ENCODE measurements around the gene DPP4.

Gene DPP4

DNA sequence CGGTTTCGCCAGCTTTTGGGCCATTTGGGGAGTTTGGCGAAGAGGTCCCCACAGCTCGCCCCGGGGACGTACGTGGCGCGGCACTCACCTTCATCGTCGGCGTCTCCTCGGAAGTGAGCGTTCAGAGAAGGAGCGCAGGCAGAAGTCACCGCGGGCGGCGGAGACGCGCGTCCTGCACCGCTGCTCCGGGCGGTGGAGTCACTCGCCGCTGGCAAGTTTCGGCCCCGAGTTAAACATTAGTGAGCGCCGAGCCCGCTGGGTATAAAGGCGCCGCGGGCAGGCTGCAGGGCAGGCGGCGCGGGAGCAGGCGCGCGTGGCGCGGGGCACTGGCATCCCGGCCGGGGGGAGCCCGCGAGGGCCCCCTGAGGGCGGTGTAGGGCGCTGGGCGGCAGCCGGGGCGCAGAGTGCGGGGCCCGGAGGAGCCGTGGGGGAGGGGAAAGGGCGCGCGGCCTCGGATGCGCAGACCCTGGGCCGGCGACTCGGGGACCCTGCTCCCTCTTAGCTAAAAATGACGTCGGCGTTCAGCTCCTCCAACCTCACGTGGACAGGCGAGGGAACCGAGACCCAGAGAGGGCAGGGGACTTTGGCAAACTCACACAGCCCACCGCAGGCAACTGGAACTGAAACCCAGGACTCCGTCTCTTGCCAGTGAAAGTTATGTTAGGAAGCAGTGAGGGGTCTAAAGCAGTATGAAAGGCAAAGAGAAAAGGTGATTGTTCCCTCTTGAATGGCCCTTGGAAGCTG lies at the start of gene DPP4:
Gene DPP4, minus strand, starts transcription at position 328 of the 744 bp plus-strand sequence. Its CDS starts 234 bp downstream, at position 94.
- peak; percentile 41 to 45 for DNase-seq (ENCODE audit: low read depth in 2 of 2)

GRCh38 chr2:162118166-162119031 lies 44.4 kb upstream of the DPP4 start:
- DNase-seq (ENCODE audit: low read depth in 2 of 2) = no peak

- no peak for DNase-seq (ENCODE audit: low read depth in 2 of 2)
Measured at GRCh38 chr2:162116352-162116751, 42.3 kb upstream of the DPP4 start.

GRCh38 chr2:162115076-162115475 lies 41.1 kb upstream of the DPP4 start:
- DNase-seq (ENCODE audit: low read depth in 2 of 2) = no peak

- DNase-seq (ENCODE audit: low read depth in 2 of 2) = no peak
Measured at GRCh38 chr2:162114271-162114670, 40.3 kb upstream of the DPP4 start.

DNA sequence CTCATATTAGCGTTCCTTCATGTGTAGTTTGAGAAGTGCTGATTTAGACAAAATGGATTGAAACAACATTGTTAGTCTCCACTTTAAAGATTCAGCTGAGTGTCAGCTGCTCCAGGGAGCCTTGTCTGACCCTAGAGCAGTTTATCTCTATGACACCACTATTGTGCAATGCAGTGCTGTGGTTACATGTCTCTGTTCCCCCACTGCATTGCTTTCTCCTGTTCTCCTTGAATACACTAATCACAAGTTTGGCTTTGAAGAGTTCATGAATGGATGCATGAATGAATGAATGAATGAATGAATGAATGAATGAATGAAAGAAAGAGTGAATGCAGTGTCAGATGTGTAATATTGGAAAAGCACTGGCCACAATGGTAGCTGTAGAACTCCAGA lies 39.8 kb upstream of the DPP4 start:
- DNase-seq (ENCODE audit: low read depth in 2 of 2) = no peak

- no peak for DNase-seq (ENCODE audit: low read depth in 2 of 2)
Measured at GRCh38 chr2:162113088-162113775, 39.2 kb upstream of the DPP4 start.

- no peak for DNase-seq (ENCODE audit: low read depth in 2 of 2)
Measured at GRCh38 chr2:162111958-162112850, 38.2 kb upstream of the DPP4 start.

- DNase-seq (ENCODE audit: low read depth in 2 of 2) = no peak
Measured at GRCh38 chr2:162107361-162107901, 33.4 kb upstream of the DPP4 start.

DNA sequence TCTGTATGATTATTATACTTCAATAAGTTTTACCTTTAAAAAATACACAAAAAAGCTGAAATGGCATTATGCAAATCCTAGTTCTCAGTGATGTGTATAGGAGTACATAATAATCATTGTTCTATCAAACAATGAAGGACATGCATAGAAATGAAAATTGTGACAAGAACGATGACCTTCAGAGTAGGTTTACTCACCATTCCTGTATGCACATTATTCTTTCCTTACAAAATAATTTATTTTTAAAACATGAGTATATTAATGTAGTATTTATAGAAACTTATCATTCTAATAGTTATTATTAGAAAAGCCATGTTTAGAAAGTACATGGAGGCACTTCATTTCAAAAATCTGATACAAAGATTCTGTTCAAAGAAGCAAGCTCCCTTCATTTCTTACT lies 32.7 kb upstream of the DPP4 start:
- no peak for DNase-seq (ENCODE audit: low read depth in 2 of 2)

DNA sequence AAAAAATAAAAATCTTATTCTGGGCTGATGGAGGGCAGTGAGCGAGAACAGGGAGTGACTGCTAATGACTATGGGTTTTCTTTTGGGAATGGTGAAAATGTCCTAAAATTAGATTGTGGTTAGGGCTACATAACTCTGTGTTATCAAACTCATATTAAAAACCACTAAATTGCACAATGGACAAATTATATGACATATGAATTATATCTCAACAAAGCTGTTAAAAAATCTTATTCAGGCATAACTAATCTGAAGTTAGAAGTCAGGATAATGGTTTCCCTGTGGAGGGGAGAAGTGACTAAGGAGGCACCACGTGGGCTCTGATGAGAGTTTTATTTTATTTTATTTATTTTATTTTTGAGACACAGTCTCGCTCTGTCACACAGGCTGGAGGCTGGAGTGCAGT lies 32.1 kb upstream of the DPP4 start:
- no peak for DNase-seq (ENCODE audit: low read depth in 2 of 2)

DNA sequence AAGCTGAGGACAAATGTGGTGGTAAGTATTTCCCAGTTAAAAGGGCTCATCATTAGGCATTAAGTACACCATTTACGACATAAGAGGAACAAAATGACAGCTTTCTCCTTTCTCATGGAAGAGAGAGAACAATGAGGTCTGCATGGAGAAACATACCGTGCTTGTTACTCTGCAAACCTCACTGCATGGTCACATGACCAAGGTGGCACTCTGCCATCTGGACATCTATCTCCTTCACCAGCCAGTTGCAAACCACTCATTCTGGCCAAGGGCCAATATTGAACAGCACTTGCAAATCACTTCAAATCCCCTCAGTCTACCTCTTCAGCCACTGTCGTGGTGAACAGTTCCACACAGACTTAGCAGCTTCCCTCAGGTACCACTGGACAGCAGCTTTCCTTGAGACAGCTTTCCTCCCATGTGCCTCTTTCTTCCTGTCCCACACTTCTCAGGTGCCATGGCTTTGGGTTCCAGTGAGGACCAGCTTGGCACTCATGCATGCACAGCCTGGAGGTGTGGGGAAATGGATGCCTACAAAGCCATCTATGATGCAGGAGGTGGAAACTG lies 29.5 kb upstream of the DPP4 start:
- no peak for DNase-seq (ENCODE audit: low read depth in 2 of 2)

DNA sequence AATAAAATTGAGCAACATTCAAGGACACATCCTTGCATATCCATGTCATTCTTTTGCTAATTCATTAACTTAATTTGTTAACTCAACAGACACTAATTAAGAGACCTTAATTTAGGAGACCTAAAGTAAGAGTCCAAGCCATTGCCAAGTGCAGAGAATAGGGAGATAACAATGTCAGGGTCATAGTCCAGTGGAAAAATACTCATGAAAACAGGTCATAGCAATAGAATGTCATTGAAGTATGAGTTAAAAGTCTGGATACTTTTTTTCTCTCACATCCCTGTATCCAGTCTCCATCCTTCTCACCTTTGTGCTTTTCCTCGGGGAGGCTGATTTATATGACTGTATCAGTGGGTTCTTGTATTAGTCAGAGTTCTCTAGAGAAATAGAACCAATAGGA lies 26.6 kb upstream of the DPP4 start:
- no peak for DNase-seq (ENCODE audit: low read depth in 2 of 2)

GRCh38 chr2:162099836-162100235 lies 25.8 kb upstream of the DPP4 start:
- DNase-seq (ENCODE audit: low read depth in 2 of 2) = no peak

DNA sequence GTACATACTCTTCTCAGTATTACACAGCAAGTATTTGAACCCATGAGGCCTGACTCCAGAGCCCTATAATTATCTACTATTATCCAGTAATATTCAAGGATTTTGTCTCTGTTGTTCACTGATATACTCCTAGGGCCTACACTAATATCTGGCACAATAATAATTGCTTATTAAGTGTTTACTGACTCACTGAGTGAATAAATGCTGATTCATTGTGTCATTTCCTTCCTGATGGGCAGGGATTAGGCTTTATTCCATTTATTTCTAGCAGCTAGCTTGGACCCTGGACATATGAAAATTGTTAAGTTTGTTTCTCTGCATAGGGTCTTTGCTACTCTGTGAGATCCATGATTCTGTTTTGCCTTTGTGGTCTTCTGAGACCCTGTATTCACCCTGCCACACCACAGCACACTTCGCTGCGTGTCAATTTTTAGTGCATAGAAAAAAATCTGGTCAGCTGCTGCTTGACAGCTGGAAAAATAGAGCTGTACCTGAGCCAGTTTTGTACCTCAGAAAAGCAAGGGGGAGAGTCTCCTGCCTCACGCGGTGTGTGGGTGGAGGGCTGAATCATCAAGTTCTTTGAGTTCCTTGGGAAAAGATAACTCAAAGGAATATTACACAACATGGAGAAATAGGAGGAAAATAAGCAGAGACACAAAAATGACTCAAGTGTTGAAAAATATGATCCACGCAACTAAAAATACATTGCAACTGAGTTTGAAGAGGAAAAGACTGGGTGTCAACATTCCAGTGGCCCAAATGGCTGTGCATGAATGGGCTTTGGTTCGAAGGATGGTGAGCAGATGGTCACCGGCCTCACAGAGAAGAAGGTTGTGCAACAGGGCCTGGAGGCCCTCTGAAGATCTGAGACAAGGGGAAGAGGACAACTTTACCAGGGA lies 18.9 kb upstream of the DPP4 start:
- DNase-seq (ENCODE audit: low read depth in 2 of 2) = no peak

DNA sequence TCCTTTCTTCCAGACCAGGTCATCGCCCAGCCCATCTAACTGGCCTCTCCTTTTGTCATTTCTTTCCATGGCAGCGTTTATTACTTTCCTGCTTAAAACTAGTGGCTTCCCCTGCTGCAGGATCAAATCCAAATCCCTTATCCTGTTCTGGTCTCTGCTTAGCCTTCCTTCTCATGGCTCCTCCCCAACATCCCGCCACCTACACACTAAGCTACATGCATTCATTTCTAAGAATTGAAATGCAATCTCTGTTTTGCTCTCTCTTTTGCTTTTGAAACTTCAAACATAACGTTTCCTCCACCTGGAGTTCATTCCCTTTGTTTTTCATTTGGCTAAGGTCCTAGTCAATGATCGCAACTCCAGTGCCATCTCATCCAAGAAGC lies 18.0 kb upstream of the DPP4 start:
- no peak for DNase-seq (ENCODE audit: low read depth in 2 of 2)

DNA sequence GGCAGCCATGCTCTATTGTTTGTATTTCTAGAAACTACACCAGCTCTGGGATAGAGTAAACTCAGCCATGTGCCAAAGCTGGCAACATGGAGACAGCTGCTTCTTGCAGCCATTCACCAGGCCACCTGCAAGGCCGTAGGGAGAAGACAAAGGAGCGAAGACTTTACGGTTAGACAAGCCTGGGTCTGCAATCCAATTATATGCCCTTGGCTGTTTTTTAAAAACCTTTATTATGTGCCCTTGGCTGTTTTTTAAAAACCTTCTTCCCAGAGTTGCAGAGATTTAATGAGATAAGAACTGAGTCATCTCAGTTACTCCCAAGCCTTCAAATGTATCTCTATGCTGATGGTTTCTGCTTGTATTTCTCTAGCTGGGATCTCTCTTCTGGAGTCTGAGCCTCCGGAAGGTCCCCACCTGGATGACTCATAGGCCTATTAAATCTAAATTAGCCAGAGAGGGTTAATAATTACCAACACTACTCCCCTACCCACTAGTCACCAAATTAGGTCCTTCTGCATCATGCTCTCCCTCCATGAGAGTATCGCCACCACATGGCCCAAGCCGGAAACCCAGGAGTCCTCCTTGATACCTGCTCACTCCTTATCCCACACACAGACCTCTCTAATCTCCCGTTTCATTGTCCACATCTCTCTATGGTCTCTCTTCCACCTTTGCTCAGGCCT lies 17.5 kb upstream of the DPP4 start:
- no peak for DNase-seq (ENCODE audit: low read depth in 2 of 2)

GRCh38 chr2:162090109-162090508 lies 16.1 kb upstream of the DPP4 start:
- DNase-seq (ENCODE audit: low read depth in 2 of 2) = no peak

DNA sequence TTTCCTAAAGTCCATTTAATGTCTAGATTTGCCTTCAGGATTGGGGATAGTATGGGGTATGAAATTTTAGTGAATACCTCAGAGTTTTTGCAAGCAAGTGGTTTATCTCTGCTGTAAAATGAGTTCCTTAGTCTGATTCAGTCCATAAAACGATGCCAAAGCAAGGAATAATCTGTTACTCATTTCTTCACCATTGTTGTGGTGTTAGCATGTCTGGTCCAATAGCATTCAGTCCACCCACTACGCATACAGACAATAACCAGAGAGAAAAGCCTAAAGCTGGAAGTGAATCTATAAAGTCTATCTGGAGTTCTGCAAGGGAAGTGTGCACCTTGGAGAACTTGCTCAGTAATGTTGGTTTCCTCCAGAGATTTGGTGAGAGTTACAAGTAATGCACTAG lies 12.9 kb upstream of the DPP4 start:
- DNase-seq (ENCODE audit: low read depth in 2 of 2) = no peak

Data from stimulated activated CD4-positive, alpha-beta T cell treated with anti-CD3 and anti-CD28 coated beads, Interleukin-1b, Interleukin-23, amount 100 ng/mL, for 4 hours (primary cell).